ENCODE results near the gene ARHGAP45.

Gene ARHGAP45

DNA sequence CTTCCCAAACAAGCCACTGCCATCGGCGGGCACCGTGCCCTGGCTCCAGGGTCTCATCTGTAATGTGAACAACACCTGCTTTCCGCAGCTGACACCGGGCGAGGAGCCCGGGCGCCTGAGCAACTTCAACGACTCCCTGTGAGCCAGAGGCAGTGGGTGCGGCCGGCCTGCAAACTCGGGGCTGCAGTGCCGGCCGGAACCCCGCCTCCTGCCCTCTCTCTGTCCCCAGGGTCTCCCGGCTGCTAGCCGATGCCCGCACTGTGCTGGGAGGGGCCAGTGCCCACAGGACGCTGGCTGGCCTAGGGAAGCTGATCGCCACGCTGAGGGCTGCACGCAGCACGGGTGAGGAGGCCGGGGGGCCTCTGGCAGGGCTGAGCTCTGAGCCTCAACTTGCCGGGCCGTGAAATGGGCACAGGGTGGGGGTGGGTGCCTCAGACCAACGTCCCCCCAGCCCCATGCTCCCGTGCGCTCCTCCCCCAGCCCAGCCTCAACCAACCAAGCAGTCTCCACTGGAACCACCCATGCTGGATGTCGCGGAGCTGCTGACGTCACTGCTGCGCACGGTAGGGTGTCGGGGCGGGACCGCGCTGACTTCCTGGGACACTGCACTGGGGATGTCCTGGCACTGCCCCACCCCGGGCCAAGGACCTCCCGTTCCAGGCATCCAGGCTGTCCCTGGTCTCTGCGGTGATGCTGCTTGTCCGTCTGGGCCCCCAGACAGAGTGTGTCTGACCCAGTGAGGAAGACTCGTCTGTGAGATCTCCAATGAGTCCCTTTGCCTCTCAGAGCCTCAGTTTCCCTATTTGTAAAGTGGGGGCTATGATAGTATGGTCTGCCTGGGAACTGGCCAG is 24.9 kb upstream of the ARHGAP45 start:
- no peak overlapping the region for H3K9ac ChIP-seq (ENCODE audit: low read length)
- no peaks in the 10 kb centered on the region for H3K36me3 ChIP-seq (ENCODE audit: control insufficient read depth, insufficient read depth, low read length)
- no peaks in the 10 kb centered on the region for H3K9me3 ChIP-seq (ENCODE audit: control insufficient read depth, low read length)

DNA sequence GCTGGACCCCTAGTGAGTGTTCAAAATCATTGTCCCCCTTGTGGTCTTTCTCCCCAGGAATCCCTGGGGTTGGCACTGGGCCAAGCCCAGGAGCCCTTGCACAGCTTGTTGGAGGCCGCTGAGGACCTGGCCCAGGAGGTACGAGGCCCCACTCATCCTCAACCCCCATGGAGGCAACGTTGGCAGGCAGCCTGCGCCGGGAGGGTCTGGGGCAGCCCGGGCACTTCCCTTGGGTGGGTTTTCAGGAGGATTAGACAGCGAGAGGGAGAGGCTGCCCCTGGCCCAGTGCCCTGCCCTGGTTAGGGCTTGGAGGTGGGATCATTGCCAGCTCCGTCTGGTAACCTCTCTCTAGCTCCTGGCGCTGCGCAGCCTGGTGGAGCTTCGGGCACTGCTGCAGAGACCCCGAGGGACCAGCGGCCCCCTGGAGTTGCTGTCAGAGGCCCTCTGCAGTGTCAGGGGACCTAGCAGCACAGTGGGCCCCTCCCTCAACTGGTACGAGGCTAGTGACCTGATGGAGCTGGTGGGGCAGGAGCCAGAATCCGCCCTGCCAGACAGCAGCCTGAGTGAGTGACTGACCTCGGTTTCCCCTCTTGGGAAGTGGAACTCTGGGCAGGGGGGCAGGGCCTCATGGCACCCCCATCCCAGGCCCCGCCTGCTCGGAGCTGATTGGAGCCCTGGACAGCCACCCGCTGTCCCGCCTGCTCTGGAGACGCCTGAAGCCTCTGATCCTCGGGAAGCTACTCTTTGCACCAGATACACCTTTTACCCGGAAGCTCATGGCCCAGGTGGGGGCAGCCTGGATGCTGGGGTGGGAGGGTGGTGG is 24.1 kb upstream of the ARHGAP45 start:
- Histone ChIP-seq H3K9ac (ENCODE audit: low read length) (no peak overlapping the region), H3K9me3 (ENCODE audit: control insufficient read depth, low read length) (no peaks in the 10 kb centered on the region), H3K36me3 (ENCODE audit: control insufficient read depth, insufficient read depth, low read length) (no peaks in the 10 kb centered on the region), H3K4me1 (ENCODE audit: control insufficient read depth, insufficient read depth, low read length) (peaks cover 24% of the 10 kb centered on the region), H3K4me3 (ENCODE audit: low read length) (no peak overlapping the region), H3K27me3 (ENCODE audit: control insufficient read depth, insufficient read depth, low read length) (peaks cover 4% of the 10 kb centered on the region)

More for the DNA sequence above, 24.9 kb upstream of the ARHGAP45 start:
- Histone ChIP-seq H3K4me3 (ENCODE audit: low read length) (no peak overlapping the region), H3K27me3 (ENCODE audit: control insufficient read depth, insufficient read depth, low read length) (peaks cover 4% of the 10 kb centered on the region), H3K4me1 (ENCODE audit: control insufficient read depth, insufficient read depth, low read length) (peaks cover 26% of the 10 kb centered on the region)

DNA sequence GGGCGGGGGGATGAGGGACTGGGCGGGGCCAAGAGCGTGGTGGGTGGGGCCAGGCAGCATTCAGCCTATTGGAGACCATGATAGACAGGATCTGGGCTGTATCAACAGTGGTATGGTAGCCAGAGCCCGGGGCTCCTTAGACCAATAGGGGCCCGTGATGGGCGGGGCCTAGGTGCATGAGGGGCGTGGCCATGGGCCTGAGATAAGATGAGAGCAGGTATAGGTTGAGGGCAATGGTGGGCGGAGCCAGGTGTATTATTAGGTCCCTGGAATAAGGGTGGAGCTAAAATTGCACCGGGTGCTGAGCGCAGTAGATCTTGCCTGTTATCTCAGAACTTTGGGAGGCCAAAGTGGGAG is 21.7 kb upstream of the ARHGAP45 start:
- peaks cover 19% of the 10 kb centered on the region for H3K4me1 ChIP-seq (ENCODE audit: control insufficient read depth, insufficient read depth, low read length)

DNA sequence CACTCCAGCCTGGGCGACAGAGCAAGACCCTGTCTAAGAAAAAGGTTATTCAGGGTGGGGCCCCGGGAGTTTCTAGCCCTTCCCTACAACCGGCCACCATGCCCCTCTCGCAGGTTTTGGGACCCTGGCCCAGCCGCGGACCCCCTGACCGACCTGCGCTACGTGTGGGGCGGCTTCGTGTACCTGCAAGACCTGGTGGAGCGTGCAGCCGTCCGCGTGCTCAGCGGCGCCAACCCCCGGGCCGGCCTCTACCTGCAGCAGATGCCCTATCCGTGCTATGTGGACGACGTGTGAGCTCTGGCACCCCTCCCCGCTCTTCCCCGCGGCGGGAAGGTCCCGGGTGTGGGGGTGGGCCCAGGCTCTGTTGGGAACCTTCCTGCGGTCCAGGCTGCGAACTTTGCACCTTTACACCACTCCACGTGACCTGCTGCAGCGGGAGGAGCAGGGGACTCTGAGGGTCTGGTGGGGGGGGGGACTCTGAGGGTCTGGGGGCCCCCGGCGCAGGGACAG is 20.8 kb upstream of the ARHGAP45 start:
- no peaks in the 10 kb centered on the region for H3K36me3 ChIP-seq (ENCODE audit: control insufficient read depth, insufficient read depth, low read length)
- peaks cover 4% of the 10 kb centered on the region for H3K27me3 ChIP-seq (ENCODE audit: control insufficient read depth, insufficient read depth, low read length)
- no peak overlapping the region for H3K4me3 ChIP-seq (ENCODE audit: low read length)
- H3K9me3 ChIP-seq (ENCODE audit: control insufficient read depth, low read length) = no peaks in the 10 kb centered on the region
- peaks cover 11% of the 10 kb centered on the region for H3K4me1 ChIP-seq (ENCODE audit: control insufficient read depth, insufficient read depth, low read length)
- H3K9ac ChIP-seq (ENCODE audit: low read length) = no peak overlapping the region

More for the DNA sequence above, 21.7 kb upstream of the ARHGAP45 start:
- H3K36me3 ChIP-seq (ENCODE audit: control insufficient read depth, insufficient read depth, low read length) = no peaks in the 10 kb centered on the region
- H3K9ac ChIP-seq (ENCODE audit: low read length) = no peak overlapping the region
- peaks cover 4% of the 10 kb centered on the region for H3K27me3 ChIP-seq (ENCODE audit: control insufficient read depth, insufficient read depth, low read length)
- H3K4me3 ChIP-seq (ENCODE audit: low read length) = no peak overlapping the region
- no peaks in the 10 kb centered on the region for H3K9me3 ChIP-seq (ENCODE audit: control insufficient read depth, low read length)

DNA sequence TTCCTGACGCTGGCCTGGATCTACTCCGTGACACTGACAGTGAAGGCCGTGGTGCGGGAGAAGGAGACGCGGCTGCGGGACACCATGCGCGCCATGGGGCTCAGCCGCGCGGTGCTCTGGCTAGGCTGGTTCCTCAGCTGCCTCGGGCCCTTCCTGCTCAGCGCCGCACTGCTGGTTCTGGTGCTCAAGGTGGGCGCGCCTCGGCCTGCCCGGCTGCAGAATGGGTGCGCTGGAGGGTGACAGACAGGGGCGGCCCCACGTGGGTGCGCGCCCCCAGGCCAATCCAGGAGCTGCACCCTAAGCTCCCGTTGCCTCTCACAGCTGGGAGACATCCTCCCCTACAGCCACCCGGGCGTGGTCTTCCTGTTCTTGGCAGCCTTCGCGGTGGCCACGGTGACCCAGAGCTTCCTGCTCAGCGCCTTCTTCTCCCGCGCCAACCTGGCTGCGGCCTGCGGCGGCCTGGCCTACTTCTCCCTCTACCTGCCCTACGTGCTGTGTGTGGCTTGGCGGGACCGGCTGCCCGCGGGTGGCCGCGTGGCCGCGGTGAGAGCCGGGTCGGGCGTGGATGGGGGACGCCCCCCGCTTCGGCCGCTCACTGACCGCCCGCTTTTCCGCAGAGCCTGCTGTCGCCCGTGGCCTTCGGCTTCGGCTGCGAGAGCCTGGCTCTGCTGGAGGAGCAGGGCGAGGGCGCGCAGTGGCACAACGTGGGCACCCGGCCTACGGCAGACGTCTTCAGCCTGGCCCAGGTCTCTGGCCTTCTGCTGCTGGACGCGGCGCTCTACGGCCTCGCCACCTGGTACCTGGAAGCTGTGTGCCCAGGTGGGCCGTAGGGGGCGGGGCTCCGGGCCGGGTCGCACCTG is 19.9 kb upstream of the ARHGAP45 start:
- H3K9me3 ChIP-seq (ENCODE audit: control insufficient read depth, low read length) = no peaks in the 10 kb centered on the region
- no peaks in the 10 kb centered on the region for H3K36me3 ChIP-seq (ENCODE audit: control insufficient read depth, insufficient read depth, low read length)

DNA sequence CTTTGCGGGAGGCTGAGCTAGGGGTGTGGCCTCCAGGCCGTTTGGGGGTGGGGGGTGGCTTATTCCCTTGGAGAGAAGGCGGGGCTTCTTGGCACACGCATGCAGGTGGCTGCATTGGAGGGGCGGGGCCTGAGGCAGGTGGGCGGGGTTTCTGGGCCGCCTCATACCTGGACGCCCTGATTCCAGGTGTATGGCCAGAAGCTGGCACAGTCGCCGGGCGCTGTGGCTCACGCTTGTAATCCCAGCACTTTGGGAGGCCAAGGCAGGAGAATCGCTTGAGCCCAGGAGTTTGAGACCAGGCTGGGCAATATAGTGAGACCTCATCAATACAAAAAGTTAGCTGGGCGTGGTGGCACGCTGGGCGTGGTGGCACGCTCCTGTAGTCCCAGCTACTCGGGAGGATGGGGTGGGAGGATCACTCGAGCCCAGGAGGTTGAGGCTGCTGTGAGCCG is 19.2 kb upstream of the ARHGAP45 start:
- Histone ChIP-seq H3K4me3 (ENCODE audit: low read length) (no peak overlapping the region), H3K4me1 (ENCODE audit: control insufficient read depth, insufficient read depth, low read length) (peaks cover 3% of the 10 kb centered on the region), H3K9me3 (ENCODE audit: control insufficient read depth, low read length) (no peaks in the 10 kb centered on the region), H3K9ac (ENCODE audit: low read length) (no peak overlapping the region), H3K27me3 (ENCODE audit: control insufficient read depth, insufficient read depth, low read length) (no peaks in the 10 kb centered on the region), H3K36me3 (ENCODE audit: control insufficient read depth, insufficient read depth, low read length) (no peaks in the 10 kb centered on the region)

More for the DNA sequence above, 19.9 kb upstream of the ARHGAP45 start:
- peaks cover under 1% of the 10 kb centered on the region for H3K27me3 ChIP-seq (ENCODE audit: control insufficient read depth, insufficient read depth, low read length)
- H3K4me1 ChIP-seq (ENCODE audit: control insufficient read depth, insufficient read depth, low read length) = peaks cover 3% of the 10 kb centered on the region
- H3K4me3 ChIP-seq (ENCODE audit: low read length) = no peak overlapping the region
- no peak overlapping the region for H3K9ac ChIP-seq (ENCODE audit: low read length)

DNA sequence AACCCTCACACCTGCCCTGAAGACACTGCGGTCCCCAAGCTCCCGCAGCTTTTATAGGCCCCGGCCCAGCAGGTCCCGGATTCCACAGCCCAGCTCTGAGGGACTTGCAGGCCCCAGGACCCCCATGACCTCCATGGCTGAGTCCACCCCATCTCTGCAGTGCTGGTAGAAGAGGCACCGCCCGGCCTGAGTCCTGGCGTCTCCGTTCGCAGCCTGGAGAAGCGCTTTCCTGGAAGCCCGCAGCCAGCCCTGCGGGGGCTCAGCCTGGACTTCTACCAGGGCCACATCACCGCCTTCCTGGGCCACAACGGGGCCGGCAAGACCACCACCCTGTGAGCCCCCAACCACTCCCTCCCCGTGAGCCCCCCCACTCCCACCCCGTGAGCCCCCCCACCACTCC is 17.9 kb upstream of the ARHGAP45 start:
- Histone ChIP-seq H3K36me3 (ENCODE audit: control insufficient read depth, insufficient read depth, low read length) (no peaks in the 10 kb centered on the region), H3K9ac (ENCODE audit: low read length) (no peak overlapping the region), H3K4me3 (ENCODE audit: low read length) (no peak overlapping the region), H3K27me3 (ENCODE audit: control insufficient read depth, insufficient read depth, low read length) (no peaks in the 10 kb centered on the region), H3K9me3 (ENCODE audit: control insufficient read depth, low read length) (no peaks in the 10 kb centered on the region), H3K4me1 (ENCODE audit: control insufficient read depth, insufficient read depth, low read length) (peaks cover 3% of the 10 kb centered on the region)

DNA sequence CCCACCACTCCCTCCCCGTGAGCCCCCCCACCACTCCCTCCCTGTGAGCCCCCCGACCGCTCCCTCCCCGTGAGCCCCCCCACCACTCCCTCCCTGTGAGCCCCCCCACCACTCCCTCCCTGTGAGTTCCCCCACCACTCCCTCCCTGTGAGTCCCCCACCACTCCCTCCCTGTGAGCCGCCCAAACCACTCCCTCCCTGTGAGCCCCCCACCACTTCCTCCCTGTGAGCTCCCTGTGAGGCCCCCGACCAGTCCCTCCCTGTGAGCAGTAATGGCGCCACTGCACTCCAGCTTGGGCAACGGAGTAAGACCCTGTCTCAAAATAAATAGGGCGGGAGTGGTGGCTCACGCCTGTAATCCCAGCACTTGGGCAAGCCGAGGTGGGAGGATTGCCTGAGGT is 17.2 kb upstream of the ARHGAP45 start:
- Histone ChIP-seq H3K36me3 (ENCODE audit: control insufficient read depth, insufficient read depth, low read length) (no peaks in the 10 kb centered on the region), H3K9me3 (ENCODE audit: control insufficient read depth, low read length) (no peaks in the 10 kb centered on the region), H3K9ac (ENCODE audit: low read length) (no peak overlapping the region), H3K27me3 (ENCODE audit: control insufficient read depth, insufficient read depth, low read length) (no peaks in the 10 kb centered on the region), H3K4me3 (ENCODE audit: low read length) (no peak overlapping the region), H3K4me1 (ENCODE audit: control insufficient read depth, insufficient read depth, low read length) (peaks cover 3% of the 10 kb centered on the region)

DNA sequence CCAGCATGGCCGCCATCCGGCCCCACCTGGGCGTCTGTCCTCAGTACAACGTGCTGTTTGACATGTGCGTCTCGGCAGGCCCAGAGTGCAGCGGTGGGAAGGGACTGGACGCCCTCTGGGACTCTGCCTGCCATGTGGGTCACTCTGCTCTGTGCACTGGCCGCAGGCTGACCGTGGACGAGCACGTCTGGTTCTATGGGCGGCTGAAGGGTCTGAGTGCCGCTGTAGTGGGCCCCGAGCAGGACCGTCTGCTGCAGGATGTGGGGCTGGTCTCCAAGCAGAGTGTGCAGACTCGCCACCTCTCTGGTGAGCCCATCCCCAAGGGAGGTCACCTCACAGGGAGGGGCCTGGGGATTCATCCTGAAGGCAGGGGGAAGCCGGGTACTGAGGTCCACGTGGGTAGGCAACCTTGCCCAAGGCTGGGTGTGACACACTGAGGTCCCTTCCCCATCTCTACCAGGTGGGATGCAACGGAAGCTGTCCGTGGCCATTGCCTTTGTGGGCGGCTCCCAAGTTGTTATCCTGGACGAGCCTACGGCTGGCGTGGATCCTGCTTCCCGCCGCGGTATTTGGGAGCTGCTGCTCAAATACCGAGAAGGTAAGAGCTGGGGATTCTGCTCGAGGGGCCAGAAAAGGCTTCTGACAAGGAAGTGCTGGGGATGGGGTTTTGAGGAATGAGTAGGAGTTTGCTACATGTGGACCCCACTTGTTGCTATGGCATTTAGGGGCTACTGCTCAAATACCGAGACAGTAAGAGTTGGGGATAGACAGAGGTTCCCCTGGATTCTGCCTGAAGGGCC is 15.8 kb upstream of the ARHGAP45 start:
- Histone ChIP-seq H3K9me3 (ENCODE audit: control insufficient read depth, low read length) (no peaks in the 10 kb centered on the region), H3K27me3 (ENCODE audit: control insufficient read depth, insufficient read depth, low read length) (no peaks in the 10 kb centered on the region), H3K4me3 (ENCODE audit: low read length) (no peak overlapping the region), H3K9ac (ENCODE audit: low read length) (no peak overlapping the region), H3K36me3 (ENCODE audit: control insufficient read depth, insufficient read depth, low read length) (no peaks in the 10 kb centered on the region), H3K4me1 (ENCODE audit: control insufficient read depth, insufficient read depth, low read length) (peaks cover 3% of the 10 kb centered on the region)

DNA sequence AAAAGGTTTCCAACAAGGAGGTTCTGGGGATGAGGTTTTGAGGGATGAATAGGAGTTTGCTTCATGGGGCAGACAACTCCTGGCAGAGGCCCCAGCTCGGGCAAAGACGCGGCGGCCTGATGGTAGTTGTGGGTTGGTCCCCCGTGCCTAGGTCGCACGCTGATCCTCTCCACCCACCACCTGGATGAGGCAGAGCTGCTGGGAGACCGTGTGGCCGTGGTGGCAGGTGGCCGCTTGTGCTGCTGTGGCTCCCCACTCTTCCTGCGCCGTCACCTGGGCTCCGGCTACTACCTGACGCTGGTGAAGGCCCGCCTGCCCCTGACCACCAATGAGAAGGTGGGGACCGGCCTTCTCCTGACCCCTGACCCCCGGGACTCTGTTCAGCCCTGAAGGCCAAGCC is 15.2 kb upstream of the ARHGAP45 start:
- H3K4me1 ChIP-seq (ENCODE audit: control insufficient read depth, insufficient read depth, low read length) = peaks cover 3% of the 10 kb centered on the region
- H3K9ac ChIP-seq (ENCODE audit: low read length) = no peak overlapping the region
- no peaks in the 10 kb centered on the region for H3K36me3 ChIP-seq (ENCODE audit: control insufficient read depth, insufficient read depth, low read length)
- H3K27me3 ChIP-seq (ENCODE audit: control insufficient read depth, insufficient read depth, low read length) = no peaks in the 10 kb centered on the region
- H3K9me3 ChIP-seq (ENCODE audit: control insufficient read depth, low read length) = no peaks in the 10 kb centered on the region
- H3K4me3 ChIP-seq (ENCODE audit: low read length) = no peak overlapping the region
